GM06990 (cell line): ENCODE results near the gene TP63.

ENCODE experiments used
- DNase-seq: peaks from one replicate; pipeline ENCODE4 v3.0.0-alpha.2; 2011; ENCODE audit not compliant: insufficient read length; ENCODE audit errors: extremely low read depth
- H3K27me3 ChIP-seq: replicated peaks from 2 replicates; pipeline ENCODE4 v1.6.0; 2011; ENCODE audit warnings: low read length; ENCODE audit not compliant: control insufficient read depth, insufficient read depth
- H3K36me3 ChIP-seq: 2 replicates; pipeline ENCODE4 v1.5.1; 2011; ENCODE audit warnings: low read length; ENCODE audit not compliant: control insufficient read depth, insufficient read depth
- H3K4me3 ChIP-seq: replicated peaks from 2 replicates; pipeline ENCODE4 v1.5.1; 2011; ENCODE audit warnings: low read depth, mild to moderate bottlenecking, control low read depth, low read length
- TF ChIP-seq, protein P1 (sequence below): IDR thresholded peaks from 2 replicates; pipeline ENCODE4 v1.5.1; 2011; ENCODE audit warnings: low read length, control low read depth, mild to moderate bottlenecking, inconsistent platforms; ENCODE audit not compliant: insufficient read depth, poor library complexity, severe bottlenecking

The TP63 gene

DNA sequence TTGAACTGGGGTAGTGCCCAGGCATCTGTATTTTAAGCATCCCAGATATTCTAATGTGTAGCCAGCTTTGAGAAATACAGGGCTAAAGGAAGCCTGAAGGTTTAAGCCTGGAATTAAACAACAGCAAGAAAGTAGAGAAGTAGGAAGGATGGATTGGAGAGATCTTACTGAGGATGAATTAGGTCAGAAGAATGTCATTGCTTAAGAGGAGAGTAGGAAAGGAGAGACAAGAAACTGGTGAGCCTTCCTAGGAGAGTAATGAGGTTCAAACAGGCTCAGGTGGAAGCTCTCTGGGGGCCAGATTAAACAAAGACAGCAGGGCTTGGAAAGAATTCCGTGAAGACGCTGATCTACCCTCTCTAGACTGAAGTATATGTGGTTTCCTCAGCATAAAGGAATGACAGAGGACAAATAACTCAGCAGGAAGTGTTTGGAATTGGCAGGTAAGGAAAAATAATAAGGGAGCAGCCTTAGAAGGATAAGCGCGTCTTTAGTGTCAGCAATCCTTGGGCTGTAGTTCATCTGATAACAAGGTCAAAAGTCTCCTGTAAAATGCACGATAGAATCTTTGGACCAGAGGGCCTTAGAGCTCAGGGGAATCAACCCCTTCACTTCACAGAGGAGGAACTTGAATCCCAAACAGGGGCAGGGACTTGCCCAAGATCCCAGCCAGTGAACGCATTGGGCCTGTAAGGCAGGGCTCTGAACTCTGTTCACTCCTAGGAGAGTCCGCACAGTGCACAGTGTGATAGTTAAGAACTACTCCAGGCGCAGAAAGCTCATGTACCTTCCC is 90.9 kb downstream of the TP63 start:
- H3K27me3 ChIP-seq, result no peaks in the 10 kb centered on the region
- TF ChIP-seq, protein P1, sequence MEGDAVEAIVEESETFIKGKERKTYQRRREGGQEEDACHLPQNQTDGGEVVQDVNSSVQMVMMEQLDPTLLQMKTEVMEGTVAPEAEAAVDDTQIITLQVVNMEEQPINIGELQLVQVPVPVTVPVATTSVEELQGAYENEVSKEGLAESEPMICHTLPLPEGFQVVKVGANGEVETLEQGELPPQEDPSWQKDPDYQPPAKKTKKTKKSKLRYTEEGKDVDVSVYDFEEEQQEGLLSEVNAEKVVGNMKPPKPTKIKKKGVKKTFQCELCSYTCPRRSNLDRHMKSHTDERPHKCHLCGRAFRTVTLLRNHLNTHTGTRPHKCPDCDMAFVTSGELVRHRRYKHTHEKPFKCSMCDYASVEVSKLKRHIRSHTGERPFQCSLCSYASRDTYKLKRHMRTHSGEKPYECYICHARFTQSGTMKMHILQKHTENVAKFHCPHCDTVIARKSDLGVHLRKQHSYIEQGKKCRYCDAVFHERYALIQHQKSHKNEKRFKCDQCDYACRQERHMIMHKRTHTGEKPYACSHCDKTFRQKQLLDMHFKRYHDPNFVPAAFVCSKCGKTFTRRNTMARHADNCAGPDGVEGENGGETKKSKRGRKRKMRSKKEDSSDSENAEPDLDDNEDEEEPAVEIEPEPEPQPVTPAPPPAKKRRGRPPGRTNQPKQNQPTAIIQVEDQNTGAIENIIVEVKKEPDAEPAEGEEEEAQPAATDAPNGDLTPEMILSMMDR, result no peak
- DNase-seq, result no peak
- H3K4me3 ChIP-seq, result no peak overlapping the region
- no peaks in the 10 kb centered on the region; the same call in 1 of the 2 replicates for H3K36me3 ChIP-seq

DNA sequence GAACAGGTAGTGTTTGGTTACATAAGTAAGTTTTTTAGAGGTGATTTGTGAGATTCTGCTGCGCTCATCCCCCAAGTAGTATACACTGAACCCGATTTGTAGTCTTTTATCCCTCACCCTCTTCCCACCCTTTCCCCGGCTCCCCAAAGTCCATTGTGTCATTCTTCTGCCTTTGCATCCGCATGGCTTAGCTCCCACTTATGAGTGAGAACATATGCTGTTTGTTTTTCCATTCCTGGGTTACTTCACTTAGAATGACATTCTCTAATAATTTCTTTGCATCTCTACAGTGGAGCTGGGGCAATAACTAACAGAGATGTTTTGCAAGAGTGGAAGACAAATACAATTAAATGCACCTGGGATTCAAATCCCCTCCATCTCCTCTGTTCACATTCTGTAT is 93.2 kb downstream of the TP63 start:
- TF ChIP-seq, protein P1, result no peak
- H3K36me3 ChIP-seq, result no peaks in the 10 kb centered on the region; the same call in 1 of the 2 replicates
- no peak for DNase-seq
- no peak overlapping the region for H3K4me3 ChIP-seq
- no peaks in the 10 kb centered on the region for H3K27me3 ChIP-seq

DNA sequence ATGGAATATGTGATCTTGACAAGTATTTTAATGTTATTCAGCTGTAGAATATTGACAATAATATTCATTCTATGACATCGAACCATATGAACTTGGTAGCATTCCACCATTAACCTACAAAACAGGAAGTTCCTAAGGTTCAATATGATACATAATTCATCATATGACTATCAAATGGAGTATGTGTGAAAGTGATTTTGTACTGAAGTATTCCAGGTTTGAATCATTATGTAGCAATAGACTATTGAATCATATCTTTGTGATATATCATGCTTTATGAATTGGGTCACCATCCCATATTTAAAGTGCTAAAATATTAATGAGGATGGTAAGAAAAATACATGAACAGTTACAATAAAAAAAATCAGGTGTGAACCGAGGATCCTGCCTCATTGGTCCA is 95.1 kb downstream of the TP63 start:
- no peaks in the 10 kb centered on the region for H3K27me3 ChIP-seq
- no peaks in the 10 kb centered on the region for H3K36me3 ChIP-seq
- TF ChIP-seq, protein P1, result no peak
- DNase-seq, result no peak
- H3K4me3 ChIP-seq, result no peak overlapping the region

DNA sequence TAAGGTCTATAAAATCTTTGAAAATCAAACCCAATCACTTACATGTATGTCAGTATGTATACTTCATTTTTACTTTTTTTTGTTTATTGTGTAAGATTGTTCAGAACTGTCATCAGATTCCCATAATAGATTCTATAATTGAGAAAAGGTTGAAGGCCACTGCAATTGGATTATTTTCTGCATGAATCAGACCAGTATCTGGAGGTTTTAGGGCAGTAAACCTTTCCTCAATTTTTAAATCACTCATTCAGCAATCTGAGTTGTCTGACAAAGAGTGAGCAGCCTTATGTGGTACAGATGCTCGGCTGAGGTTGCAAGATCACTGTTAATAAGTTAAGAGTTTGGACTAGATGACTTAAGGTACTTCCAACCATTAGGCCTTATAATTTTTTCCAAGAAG is 96.0 kb downstream of the TP63 start:
- no peaks in the 10 kb centered on the region for H3K36me3 ChIP-seq
- TF ChIP-seq, protein P1, result no peak
- H3K4me3 ChIP-seq, result no peak overlapping the region
- no peak for DNase-seq
- no peaks in the 10 kb centered on the region for H3K27me3 ChIP-seq

DNA sequence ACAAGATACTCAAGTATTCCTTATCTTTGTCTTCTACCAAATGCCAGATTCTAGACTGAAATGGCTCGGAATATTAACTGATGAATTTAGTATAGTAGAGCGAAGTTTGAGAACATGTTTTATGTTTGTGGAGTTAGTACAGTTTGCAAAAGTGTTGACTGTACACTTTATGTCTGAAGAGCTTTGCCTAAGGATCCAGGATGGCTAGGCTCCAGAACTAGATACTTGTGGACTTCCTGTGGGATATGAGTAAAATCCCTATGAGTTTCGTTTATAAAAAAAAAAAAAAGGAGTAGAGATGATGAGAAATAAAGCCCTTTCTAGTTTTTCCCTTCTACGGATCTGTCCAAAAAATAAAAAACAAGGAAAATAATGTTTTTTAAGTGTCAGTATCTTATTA is 96.7 kb downstream of the TP63 start:
- DNase-seq, result no peak
- H3K4me3 ChIP-seq, result no peak overlapping the region
- H3K27me3 ChIP-seq, result no peaks in the 10 kb centered on the region
- TF ChIP-seq, protein P1, result no peak
- no peaks in the 10 kb centered on the region for H3K36me3 ChIP-seq
